GM12872 (cell line): ENCODE measurements around the gene VWA8.

Experiments
- CTCF ChIP-seq: IDR thresholded peaks from 3 replicates; pipeline ENCODE4 v1.5.1; 2011; ENCODE audit warnings: low read depth, mild to moderate bottlenecking, low read length, moderate library complexity; ENCODE audit not compliant: insufficient read depth

VWA8 gene

GRCh38 chr13:41645331-41645730 is 315.6 kb downstream of the VWA8 start:
- no peak for TF ChIP-seq CTCF

- no peak for TF ChIP-seq CTCF
Measured at GRCh38 chr13:41644742-41645141, 316.2 kb downstream of the VWA8 start.

- no peak for TF ChIP-seq CTCF
Measured at GRCh38 chr13:41643507-41643906, 317.4 kb downstream of the VWA8 start.

GRCh38 chr13:41641961-41642360 is 318.9 kb downstream of the VWA8 start:
- TF ChIP-seq CTCF = no peak

- no peak for TF ChIP-seq CTCF
Measured at GRCh38 chr13:41641429-41641828, 319.5 kb downstream of the VWA8 start.

GRCh38 chr13:41639955-41640780 is 320.7 kb downstream of the VWA8 start:
- TF ChIP-seq CTCF = no peak

- no peak for TF ChIP-seq CTCF
Measured at GRCh38 chr13:41639237-41639904, 321.5 kb downstream of the VWA8 start.
